Activated CD8-positive, alpha-beta T cell treated with anti-CD3 and anti-CD28 coated beads for 36 hours (primary cell): Measurements from ENCODE around the gene RPL35. TPM values are rescaled to one million over a fixed set of nuclear protein-coding genes. Genes with fewer than 3 reads are reported as not detected.
A peak's percentile ranks its signal among the peaks of the same experiment; 100 is the strongest.

ENCODE experiments used
- ATAC-seq: fragments of 200-7000 bp; cut with Tn5 transposase; one replicate; pipeline ENCODE4 v1.10.0; 2021; ENCODE audit warnings: mild to moderate bottlenecking, moderate library complexity
- CTCF ChIA-PET: fragments of 350-600 bp; sonication (Branson Sonifier 250); formaldehyde crosslinking; loops from one replicate; lab custom pipeline; 2021; ENCODE audit warnings: antibody characterized with exemption; lab: Charles Lee
- POLR2A ChIA-PET: fragments of 350-600 bp; sonication (Branson Sonifier 250); formaldehyde crosslinking; loops from one replicate; lab custom pipeline; 2021; ENCODE audit warnings: antibody characterized with exemption; lab: Charles Lee
- DNase-seq: peaks from one replicate; pipeline ENCODE4 v3.0.0-alpha.2; 2020
- H3K27ac Mint-ChIP-seq: one replicate; pipeline ENCODE4 v1.8.0; 2021; ENCODE audit warnings: mild to moderate bottlenecking, mixed read lengths
- H3K27me3 Mint-ChIP-seq: one replicate; pipeline ENCODE4 v1.8.0; 2021; ENCODE audit warnings: mixed read lengths
- H3K36me3 Mint-ChIP-seq: one replicate; pipeline ENCODE4 v1.8.0; 2021; ENCODE audit warnings: low read depth, mixed read lengths
- H3K4me1 Mint-ChIP-seq: one replicate; pipeline ENCODE4 v1.8.0; 2021; ENCODE audit warnings: low read depth, mixed read lengths
- H3K4me3 Mint-ChIP-seq: one replicate; pipeline ENCODE4 v1.8.0; 2021; ENCODE audit warnings: mild to moderate bottlenecking, moderate library complexity, mixed read lengths
- H3K9me3 Mint-ChIP-seq: one replicate; pipeline ENCODE4 v1.8.0; 2021; ENCODE audit warnings: mixed read lengths
- intact Hi-C: fragments of 100-400 bp; cut with micrococcal nuclease; formaldehyde crosslinking; loops from one replicate; pipeline ENCODE4 v1.10.0; 2022
- total RNA-seq, 2 experiments: library from RNA; stranded (reverse); gene quantifications; one replicate each; pipeline ENCODE4 v1.2.3, GENCODE V29; 2021
- TF ChIP-seq, protein P1 (sequence below): fragments of 200-600 bp; IDR thresholded peaks from one replicate; pipeline ENCODE4 v1.8.0; 2022; ENCODE audit warnings: antibody characterized with exemption, mild to moderate bottlenecking

Gene RPL35
- total RNA-seq, 2 experiments from 2014 or later, result 2,301 to 2,341 TPM

DNA sequence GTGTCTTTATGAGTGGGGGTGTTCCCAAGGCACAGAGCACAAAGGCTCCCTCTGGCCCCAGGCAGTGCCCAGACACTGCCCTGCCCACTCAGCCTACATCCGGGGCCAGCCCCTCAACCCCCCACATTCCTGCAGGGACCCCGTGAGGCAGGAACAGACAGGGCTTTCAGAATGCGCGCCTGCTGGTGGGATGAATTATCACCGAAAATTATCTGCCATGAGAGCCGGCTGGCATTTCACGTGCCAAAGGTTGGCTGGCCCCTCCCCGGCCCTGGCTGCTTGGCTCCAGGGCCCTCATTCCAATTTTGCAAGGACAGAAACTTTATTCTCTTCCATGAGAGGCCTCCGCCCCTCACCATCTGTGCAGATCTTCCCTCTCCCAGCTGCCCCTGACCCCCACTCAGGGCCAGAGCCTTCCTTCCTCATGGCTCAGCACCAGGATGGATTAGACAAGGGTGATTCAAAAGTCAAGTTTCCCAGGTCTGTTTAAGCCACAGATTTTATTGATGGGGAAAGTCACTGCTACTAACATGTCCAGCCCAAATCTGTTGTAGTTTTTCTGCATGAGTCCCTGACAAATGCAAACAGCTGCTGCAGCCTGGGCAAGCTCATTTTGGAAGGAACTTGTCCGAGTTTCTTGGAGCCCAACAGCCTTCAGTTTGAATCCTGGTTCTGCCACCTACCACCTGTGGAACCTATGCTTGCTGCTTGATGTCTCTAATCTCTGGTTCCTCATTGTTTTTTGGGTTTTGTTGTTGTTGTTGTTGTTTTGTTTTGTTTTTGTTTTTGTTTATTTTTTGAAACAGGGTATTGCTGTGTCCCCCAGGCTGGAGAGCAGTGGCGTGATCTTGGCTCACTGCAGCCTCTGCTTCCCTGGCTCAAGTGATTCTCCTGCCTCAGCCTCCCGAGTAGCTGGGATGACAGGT is 40.8 kb downstream of the RPL35 start:
- POLR2A ChIA-PET, result no interaction called here
- DNase-seq, result no peak

DNA sequence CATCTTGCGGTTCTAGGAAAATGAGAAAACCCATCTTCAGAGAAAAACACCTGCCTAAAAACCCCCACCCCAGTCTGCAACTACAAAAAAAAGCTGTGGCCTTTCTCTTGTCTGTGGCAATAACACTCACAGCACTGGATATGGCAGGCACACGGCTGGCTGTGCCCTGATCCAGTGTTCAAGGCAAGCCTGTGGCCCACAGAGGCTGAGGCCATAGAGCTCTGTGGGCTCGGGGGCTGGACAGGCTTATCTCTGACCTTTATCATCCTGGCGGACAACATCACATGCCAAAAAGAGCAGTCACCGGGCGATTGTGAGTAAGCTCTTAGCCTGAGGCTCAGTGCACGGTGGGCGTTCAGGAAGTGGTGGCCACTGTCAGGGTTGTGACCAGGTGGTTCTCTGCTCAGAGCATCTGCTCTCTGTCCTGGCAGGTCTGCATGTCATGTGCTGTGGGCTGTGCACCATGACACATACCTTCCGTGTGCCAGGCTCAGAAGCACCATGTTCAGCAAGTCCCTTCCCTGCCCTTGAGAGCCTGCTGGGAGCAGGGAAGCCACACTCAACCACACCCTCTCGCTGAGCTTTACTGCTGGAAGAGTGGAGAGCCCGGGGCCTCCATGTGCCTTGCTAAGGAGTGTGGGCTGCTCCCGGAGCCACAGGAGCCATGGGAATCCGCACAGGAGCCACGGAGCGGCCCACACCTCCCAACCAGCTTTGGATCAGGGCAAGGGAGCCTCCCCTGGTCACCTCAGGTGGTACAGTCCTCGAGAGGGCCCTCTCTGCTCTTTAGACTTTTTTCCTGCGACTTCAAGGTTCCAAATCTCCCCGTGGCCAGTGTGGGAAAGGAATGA is 43.1 kb downstream of the RPL35 start:
- intact Hi-C loops, result no loop called here
- Mint-ChIP-seq H3K9me3 (no peaks in the 10 kb centered on the region), H3K36me3 (no peaks in the 10 kb centered on the region), H3K4me3 (no peak overlapping the region), H3K27me3 (peaks cover 7% of the 10 kb centered on the region), H3K4me1 (peaks cover 7% of the 10 kb centered on the region), H3K27ac (peak overlapping the region; percentile 48)
- ATAC-seq (peak; percentile 98), DNase-seq (peak; percentile 78)
- ChIA-PET POLR2A (interaction anchor here (0.7 kb wide), 1 partner anchor 41 kb away, joined by 3 read pairs; no protein-coding TSS in a partner anchor), CTCF (no interaction called here)
- TF ChIP-seq, protein P1, sequence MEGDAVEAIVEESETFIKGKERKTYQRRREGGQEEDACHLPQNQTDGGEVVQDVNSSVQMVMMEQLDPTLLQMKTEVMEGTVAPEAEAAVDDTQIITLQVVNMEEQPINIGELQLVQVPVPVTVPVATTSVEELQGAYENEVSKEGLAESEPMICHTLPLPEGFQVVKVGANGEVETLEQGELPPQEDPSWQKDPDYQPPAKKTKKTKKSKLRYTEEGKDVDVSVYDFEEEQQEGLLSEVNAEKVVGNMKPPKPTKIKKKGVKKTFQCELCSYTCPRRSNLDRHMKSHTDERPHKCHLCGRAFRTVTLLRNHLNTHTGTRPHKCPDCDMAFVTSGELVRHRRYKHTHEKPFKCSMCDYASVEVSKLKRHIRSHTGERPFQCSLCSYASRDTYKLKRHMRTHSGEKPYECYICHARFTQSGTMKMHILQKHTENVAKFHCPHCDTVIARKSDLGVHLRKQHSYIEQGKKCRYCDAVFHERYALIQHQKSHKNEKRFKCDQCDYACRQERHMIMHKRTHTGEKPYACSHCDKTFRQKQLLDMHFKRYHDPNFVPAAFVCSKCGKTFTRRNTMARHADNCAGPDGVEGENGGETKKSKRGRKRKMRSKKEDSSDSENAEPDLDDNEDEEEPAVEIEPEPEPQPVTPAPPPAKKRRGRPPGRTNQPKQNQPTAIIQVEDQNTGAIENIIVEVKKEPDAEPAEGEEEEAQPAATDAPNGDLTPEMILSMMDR, result no peak

More for the DNA sequence above, 40.8 kb downstream of the RPL35 start:
- Mint-ChIP-seq H3K9me3 (no peaks in the 10 kb centered on the region), H3K36me3 (no peaks in the 10 kb centered on the region), H3K4me1 (peaks cover 7% of the 10 kb centered on the region), H3K27me3 (peaks cover 7% of the 10 kb centered on the region), H3K4me3 (no peak overlapping the region), H3K27ac (no peak overlapping the region)
- no peak for ATAC-seq
- CTCF ChIA-PET, result no interaction called here
- intact Hi-C loops, result no loop called here
- TF ChIP-seq, protein P1, result no peak

DNA sequence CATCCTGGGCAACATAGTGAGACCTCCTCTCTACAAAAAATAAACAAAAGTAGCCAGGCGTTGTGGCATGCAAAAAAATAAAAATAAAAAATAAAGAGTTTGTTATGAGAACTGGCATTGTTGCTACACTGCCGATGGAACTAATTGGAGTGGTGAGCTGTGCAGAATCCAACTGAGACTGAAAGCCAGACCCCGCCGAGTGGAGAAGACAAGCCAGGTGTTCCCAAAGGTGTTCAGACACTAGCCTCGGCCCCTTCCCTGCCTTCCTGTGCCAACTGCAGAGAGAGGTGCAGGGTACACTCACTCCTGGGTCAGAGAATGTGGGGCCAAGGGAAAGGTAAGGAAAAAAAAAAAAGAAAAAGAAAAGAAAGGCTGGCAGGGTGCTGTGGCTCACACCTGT is 46.2 kb downstream of the RPL35 start:
- TF ChIP-seq, protein P1, result no peak
- Mint-ChIP-seq H3K27me3 (peaks cover 6% of the 10 kb centered on the region), H3K36me3 (no peaks in the 10 kb centered on the region), H3K4me1 (peaks cover 7% of the 10 kb centered on the region), H3K9me3 (no peaks in the 10 kb centered on the region), H3K27ac (no peak overlapping the region), H3K4me3 (no peak overlapping the region)
- ATAC-seq, result no peak
- DNase-seq, result no peak
- ChIA-PET CTCF (interaction anchor here (1.7 kb wide), 1 partner anchor 38 kb away, joined by 4 read pairs; the partner anchor contains the start of gene WDR38), POLR2A (no interaction called here)
- intact Hi-C loops, result no loop called here

DNA sequence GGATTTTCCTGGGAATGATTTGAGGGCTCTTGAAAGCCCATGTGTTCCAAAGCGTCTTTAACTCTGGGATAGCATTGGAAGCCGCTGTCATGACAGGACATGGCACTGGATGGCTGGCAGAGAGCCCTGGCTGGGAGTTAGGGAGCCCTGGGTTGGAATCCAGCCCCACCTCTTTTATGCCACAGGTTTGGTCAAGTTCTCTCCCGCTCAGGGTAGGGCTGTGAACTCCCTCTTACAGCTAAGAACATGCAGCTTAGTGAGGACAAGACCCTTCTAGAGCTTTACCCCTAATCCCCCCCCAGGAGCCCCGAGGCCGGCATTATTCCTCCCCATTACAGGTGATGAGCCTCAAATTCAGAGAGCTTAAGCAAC is 47.6 kb downstream of the RPL35 start:
- Mint-ChIP-seq H3K27me3 (peaks cover 6% of the 10 kb centered on the region), H3K4me1 (peaks cover 7% of the 10 kb centered on the region), H3K36me3 (no peaks in the 10 kb centered on the region), H3K9me3 (no peaks in the 10 kb centered on the region), H3K27ac (no peak overlapping the region), H3K4me3 (no peak overlapping the region)
- DNase-seq (no peak), ATAC-seq (no peak)
- intact Hi-C loops, result no loop called here
- ChIA-PET POLR2A (no interaction called here), CTCF (interaction anchor here (1.3 to 1.7 kb wide), 2 partner anchors 37 to 39 kb away, joined by 3 to 4 read pairs; partner anchors contain the start of genes OLFML2A and WDR38)
- TF ChIP-seq, protein P1, result no peak
